Measurements from ENCODE around the gene USP6NL. TPM values are rescaled to one million over a fixed set of nuclear protein-coding genes. Genes with fewer than 3 reads are reported as not detected.

Gene USP6NL
- total RNA-seq, 1 donor from 2014 or later, result 20.0 TPM

DNA sequence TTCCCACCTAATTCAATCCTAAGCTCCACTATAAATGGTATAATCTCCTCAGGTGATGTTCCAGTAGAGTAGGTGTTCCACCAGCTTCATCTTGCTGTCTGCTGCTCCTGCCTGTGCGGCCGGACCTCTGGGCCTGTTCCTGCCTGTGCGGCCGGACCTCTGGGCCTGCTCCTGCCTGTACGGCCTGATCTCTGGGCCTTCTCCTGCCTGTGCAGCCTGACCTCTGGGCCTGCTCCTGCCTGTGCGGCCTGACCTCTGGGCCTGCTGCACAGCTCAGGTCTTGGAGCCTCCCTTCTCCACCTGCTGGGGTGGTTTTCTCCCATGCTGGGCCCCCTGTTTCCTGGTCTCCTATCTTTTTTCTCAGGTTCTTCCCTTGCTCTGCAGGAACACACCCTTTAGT, 117.8 kb downstream of the USP6NL start:
- no peak overlapping the region for H3K27ac ChIP-seq
- intact Hi-C loops (cut with DNase I), result no loop called here
- TF ChIP-seq, protein P1, sequence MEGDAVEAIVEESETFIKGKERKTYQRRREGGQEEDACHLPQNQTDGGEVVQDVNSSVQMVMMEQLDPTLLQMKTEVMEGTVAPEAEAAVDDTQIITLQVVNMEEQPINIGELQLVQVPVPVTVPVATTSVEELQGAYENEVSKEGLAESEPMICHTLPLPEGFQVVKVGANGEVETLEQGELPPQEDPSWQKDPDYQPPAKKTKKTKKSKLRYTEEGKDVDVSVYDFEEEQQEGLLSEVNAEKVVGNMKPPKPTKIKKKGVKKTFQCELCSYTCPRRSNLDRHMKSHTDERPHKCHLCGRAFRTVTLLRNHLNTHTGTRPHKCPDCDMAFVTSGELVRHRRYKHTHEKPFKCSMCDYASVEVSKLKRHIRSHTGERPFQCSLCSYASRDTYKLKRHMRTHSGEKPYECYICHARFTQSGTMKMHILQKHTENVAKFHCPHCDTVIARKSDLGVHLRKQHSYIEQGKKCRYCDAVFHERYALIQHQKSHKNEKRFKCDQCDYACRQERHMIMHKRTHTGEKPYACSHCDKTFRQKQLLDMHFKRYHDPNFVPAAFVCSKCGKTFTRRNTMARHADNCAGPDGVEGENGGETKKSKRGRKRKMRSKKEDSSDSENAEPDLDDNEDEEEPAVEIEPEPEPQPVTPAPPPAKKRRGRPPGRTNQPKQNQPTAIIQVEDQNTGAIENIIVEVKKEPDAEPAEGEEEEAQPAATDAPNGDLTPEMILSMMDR (IDR thresholded peaks at IDR 0.05), result no peak
- H3K27me3 ChIP-seq (ENCODE audit: low read depth), result no peaks in the 10 kb centered on the region
- H3K4me1 ChIP-seq, result peaks cover 8% of the 10 kb centered on the region
- no peaks in the 10 kb centered on the region for H3K9me3 ChIP-seq
- DNase-seq (no peak), ATAC-seq (no peak)
- no peak overlapping the region for H3K4me3 ChIP-seq
- H3K36me3 ChIP-seq, result peaks cover 29% of the 10 kb centered on the region

DNA sequence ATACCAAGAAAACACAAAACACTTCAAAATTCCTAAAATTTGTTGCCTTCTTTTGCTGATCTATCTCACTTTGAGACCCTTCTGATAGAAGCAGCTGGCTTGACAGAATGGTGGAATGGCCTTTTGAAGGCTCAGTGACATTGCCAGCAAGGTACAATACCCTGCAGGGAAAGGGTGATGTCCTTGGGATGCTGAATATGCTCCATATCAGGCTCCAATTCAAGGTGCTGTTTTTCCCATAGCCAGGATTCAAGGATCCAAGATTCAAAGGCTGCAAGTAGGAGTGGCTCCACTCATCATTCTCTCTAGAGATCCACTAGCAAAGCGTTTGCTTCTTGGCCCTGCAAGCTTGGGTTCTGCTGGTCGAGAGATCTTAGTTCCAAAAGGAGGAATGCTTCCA, 120.4 kb downstream of the USP6NL start:
- intact Hi-C loops (cut with DNase I), result no loop called here
- DNase-seq (no peak), ATAC-seq (no peak)
- TF ChIP-seq, protein P1 (IDR thresholded peaks at IDR 0.05), result no peak
- no peaks in the 10 kb centered on the region for H3K9me3 ChIP-seq
- peaks cover 29% of the 10 kb centered on the region for H3K36me3 ChIP-seq
- no peak overlapping the region for H3K27ac ChIP-seq
- no peaks in the 10 kb centered on the region for H3K4me1 ChIP-seq
- H3K27me3 ChIP-seq (ENCODE audit: low read depth), result no peaks in the 10 kb centered on the region
- no peak overlapping the region for H3K4me3 ChIP-seq

- TF ChIP-seq, protein P1 (IDR thresholded peaks at IDR 0.05), result no peak
- Histone ChIP-seq H3K36me3 (peaks cover 34% of the 10 kb centered on the region), H3K4me1 (no peaks in the 10 kb centered on the region), H3K4me3 (no peak overlapping the region), H3K27me3 (ENCODE audit: low read depth) (no peaks in the 10 kb centered on the region), H3K27ac (no peak overlapping the region), H3K9me3 (no peaks in the 10 kb centered on the region)
- intact Hi-C loops (cut with DNase I), result no loop called here
- DNase-seq, result no peak
- ATAC-seq, result no peak
Observed at GRCh38 chr10:11489591-11489990, 121.9 kb downstream of the USP6NL start.

DNA sequence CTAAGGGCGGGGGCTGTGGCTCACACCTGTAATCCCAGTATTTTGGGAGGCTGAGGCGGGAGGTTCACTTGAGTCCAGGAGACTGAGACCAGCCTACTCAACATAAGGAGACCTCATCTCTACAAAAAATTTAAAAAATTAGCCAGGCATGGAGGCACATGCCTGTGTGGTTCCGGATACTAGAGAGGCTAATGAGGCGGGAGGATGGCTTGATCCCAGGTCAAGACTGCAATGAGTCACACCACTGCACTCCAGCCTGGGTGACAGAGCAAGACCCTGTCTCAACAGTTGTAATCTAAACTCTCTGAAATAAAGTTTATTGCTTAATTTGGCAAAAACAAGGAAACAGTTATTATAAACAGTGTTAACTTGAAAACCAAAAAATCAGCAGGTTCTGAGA, 123.3 kb downstream of the USP6NL start:
- intact Hi-C loops (cut with DNase I), result no loop called here
- TF ChIP-seq, protein P1 (IDR thresholded peaks at IDR 0.05), result no peak
- H3K4me3 ChIP-seq, result no peak overlapping the region
- H3K9me3 ChIP-seq, result no peaks in the 10 kb centered on the region
- no peak for DNase-seq
- no peak for ATAC-seq
- peaks cover 34% of the 10 kb centered on the region for H3K36me3 ChIP-seq
- H3K27me3 ChIP-seq (ENCODE audit: low read depth), result no peaks in the 10 kb centered on the region
- no peak overlapping the region for H3K27ac ChIP-seq
- no peaks in the 10 kb centered on the region for H3K4me1 ChIP-seq

DNA sequence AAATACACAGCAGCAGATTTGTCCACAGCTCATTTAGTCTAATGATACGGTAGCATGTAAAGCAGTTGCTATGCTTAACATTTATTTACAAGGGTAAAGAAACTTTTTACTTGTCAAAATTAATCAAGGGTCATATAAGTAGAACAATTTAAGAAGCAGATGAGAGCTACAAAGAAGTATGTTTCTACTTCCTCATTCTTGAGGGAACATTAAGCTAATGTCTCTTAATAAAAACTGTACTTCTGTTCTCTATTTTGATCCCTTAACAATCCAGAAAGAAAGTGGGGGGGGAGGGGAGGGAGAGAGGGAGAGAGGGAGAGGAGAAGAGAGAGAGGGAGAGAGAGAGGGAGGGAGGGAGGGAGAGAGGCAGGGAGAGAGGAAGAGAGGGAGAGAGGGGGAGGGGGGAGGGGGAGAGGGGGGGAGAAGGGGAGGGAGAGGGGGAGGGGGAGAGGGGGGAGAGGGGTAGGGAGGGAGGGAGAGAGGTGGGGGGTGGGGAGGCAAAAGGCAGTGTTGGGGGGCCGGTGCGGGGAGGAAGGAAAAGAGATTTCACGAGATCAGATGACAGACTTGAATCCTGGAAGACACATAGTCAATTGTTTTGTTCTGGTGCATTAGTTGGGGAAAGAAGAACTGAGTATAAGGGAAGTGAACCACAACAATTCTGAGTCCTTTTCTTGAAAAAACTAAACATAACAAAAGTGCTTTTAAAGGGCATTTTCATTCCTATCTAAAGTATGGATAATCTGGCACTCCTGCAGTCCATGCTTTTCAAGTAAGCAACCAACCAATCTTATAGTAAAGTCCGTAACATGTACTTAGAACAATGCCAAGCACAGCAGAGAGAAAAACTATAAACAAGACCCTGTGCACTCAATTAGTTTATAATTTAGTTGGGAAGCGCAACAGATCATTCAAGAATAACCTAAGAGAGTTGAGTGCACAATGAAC, 128.0 kb downstream of the USP6NL start:
- Histone ChIP-seq H3K4me3 (no peak overlapping the region), H3K36me3 (peaks cover 16% of the 10 kb centered on the region), H3K4me1 (no peaks in the 10 kb centered on the region), H3K9me3 (no peaks in the 10 kb centered on the region), H3K27ac (no peak overlapping the region), H3K27me3 (ENCODE audit: low read depth) (no peaks in the 10 kb centered on the region)
- TF ChIP-seq, protein P1 (IDR thresholded peaks at IDR 0.05), result no peak
- intact Hi-C loops (cut with DNase I), result no loop called here
- ATAC-seq, result no peak
- DNase-seq, result no peak
